CD4-positive, alpha-beta T cell (primary cell): ENCODE measurements around the gene CIB4. TPM values are rescaled to one million over a fixed set of nuclear protein-coding genes. Genes with fewer than 3 reads are reported as not detected.

ENCODE experiments used
- ATAC-seq: fragments of 200-7000 bp; cut with Tn5 transposase; one replicate; pipeline ENCODE4 v1.10.0; 2022; ENCODE audit warnings: mild to moderate bottlenecking; ENCODE audit not compliant: poor library complexity
- CTCF ChIA-PET: fragments of 350-600 bp; sonication (Branson Sonifier 250); formaldehyde crosslinking; loops from one replicate; lab custom pipeline; 2021; ENCODE audit warnings: antibody characterized with exemption, inconsistent platforms; lab: Charles Lee
- POLR2A ChIA-PET: fragments of 350-600 bp; sonication (Branson Sonifier 250); formaldehyde crosslinking; loops from one replicate; lab custom pipeline; 2021; ENCODE audit warnings: antibody characterized with exemption, inconsistent platforms; lab: Charles Lee
- DNase-seq, 14 experiments: peaks; one replicate each; pipeline ENCODE4 v3.0.0-alpha.2; 2013 to 2020; ENCODE audit warnings: mixed read lengths in 2 of 14
- H3K27ac ChIP-seq, 2 donors: one replicate each; pipeline versions ENCODE4 v1.5.1 to v1.7.0; 2013; ENCODE audit warnings: low read length in 2 of 2, low read depth in 1 of 2, mild to moderate bottlenecking in 1 of 2
- H3K27me3 ChIP-seq, 2 experiments: 1 replicate in 1 of 2; 2 replicates in 1 of 2; pipeline versions ENCODE4 v1.6.1 to v1.7.0; 2013; ENCODE audit warnings: low read length in 2 of 2, control low read depth in 1 of 2, mild to moderate bottlenecking in 1 of 2, moderate library complexity in 1 of 2; ENCODE audit not compliant: insufficient read depth in 2 of 2, control insufficient read depth in 1 of 2
- H3K36me3 ChIP-seq: one replicate; pipeline ENCODE4 v1.6.1; 2013; ENCODE audit warnings: low read length, control low read depth; ENCODE audit not compliant: insufficient read depth
- H3K4me1 ChIP-seq: one replicate; pipeline ENCODE4 v1.6.1; 2013; ENCODE audit warnings: low read length, control low read depth; ENCODE audit not compliant: insufficient read depth
- H3K4me3 ChIP-seq: one replicate; pipeline ENCODE4 v1.5.1; 2013; ENCODE audit warnings: mild to moderate bottlenecking, low read length, moderate library complexity
- H3K9me3 ChIP-seq, 2 experiments: 1 replicate in 1 of 2; 2 replicates in 1 of 2; pipeline versions ENCODE4 v1.6.1 to v1.7.0; 2013; ENCODE audit warnings: low read length in 2 of 2, mild to moderate bottlenecking in 2 of 2, control low read depth in 1 of 2, moderate library complexity in 1 of 2; ENCODE audit not compliant: control insufficient read depth in 1 of 2, insufficient read depth in 1 of 2
- H3K27ac Mint-ChIP-seq: one replicate; pipeline ENCODE4 v1.8.0; 2020; ENCODE audit warnings: mixed read lengths
- H3K27me3 Mint-ChIP-seq: one replicate; pipeline ENCODE4 v1.8.0; 2021; ENCODE audit warnings: mixed read lengths
- H3K36me3 Mint-ChIP-seq: one replicate; pipeline ENCODE4 v1.8.0; 2021; ENCODE audit warnings: low read depth, mixed read lengths
- H3K4me1 Mint-ChIP-seq: one replicate; pipeline ENCODE4 v1.8.0; 2021; ENCODE audit warnings: low read depth, mixed read lengths
- H3K4me3 Mint-ChIP-seq: one replicate; pipeline ENCODE4 v1.8.0; 2020; ENCODE audit warnings: mild to moderate bottlenecking, mixed read lengths
- H3K9me3 Mint-ChIP-seq: one replicate; pipeline ENCODE4 v1.8.0; 2020; ENCODE audit warnings: mixed read lengths
- CTCF ChIP-seq: fragments of 200-600 bp; IDR thresholded peaks from one replicate; pipeline ENCODE4 v1.8.0; 2022; ENCODE audit warnings: antibody characterized with exemption, mild to moderate bottlenecking
- intact Hi-C, 2 experiments: fragments of 100-400 bp; cut with DNase I in 1 of 2; cut with micrococcal nuclease in 1 of 2; formaldehyde crosslinking; loops; one replicate each; pipeline versions ENCODE4 v1.15.1 to v1.9.0; 2023 to 2025; cut with DNase I, micrococcal nuclease
- total RNA-seq, 174 experiments: library from RNA in 2 of 174; stranded (reverse) in 2 of 174; gene quantifications; one replicate each; pipeline ENCODE4 v1.2.3 and lab custom pipeline; 2021 to 2026

Gene CIB4
- total RNA-seq, 2 experiments from 2014 or later, result not detected

GRCh38 chr2:26540961-26541360 lies 100.2 kb downstream of the CIB4 start:
- no peak for TF ChIP-seq CTCF
- H3K27ac Mint-ChIP-seq, result no peak overlapping the region

GRCh38 chr2:26540306-26540705 lies 100.9 kb downstream of the CIB4 start:
- H3K4me3 Mint-ChIP-seq, result no peak overlapping the region
- H3K4me1 Mint-ChIP-seq, result no peaks in the 10 kb centered on the region
- no peaks in the 10 kb centered on the region for H3K27me3 Mint-ChIP-seq
- ChIA-PET CTCF (no interaction called here), POLR2A (no interaction called here)
- Histone ChIP-seq H3K4me1 (no peaks in the 10 kb centered on the region), H3K4me3 (no peak overlapping the region), H3K27ac (no peak overlapping the region), H3K9me3 (no peaks in the 10 kb centered on the region), H3K36me3 (no peaks in the 10 kb centered on the region), H3K27me3 (no peaks in the 10 kb centered on the region)
- no peaks in the 10 kb centered on the region for H3K9me3 Mint-ChIP-seq
- intact Hi-C loops, result no loop called here
- no peak overlapping the region for H3K27ac Mint-ChIP-seq
- DNase-seq (no peak), ATAC-seq (no peak)
- no peak for TF ChIP-seq CTCF
- no peaks in the 10 kb centered on the region for H3K36me3 Mint-ChIP-seq

More at GRCh38 chr2:26540961-26541360, 100.2 kb downstream of the CIB4 start:
- no peaks in the 10 kb centered on the region for H3K27me3 Mint-ChIP-seq
- intact Hi-C loops, result no loop called here
- ATAC-seq, result no peak
- Histone ChIP-seq H3K9me3 (no peaks in the 10 kb centered on the region), H3K36me3 (no peaks in the 10 kb centered on the region), H3K4me1 (no peaks in the 10 kb centered on the region), H3K4me3 (no peak overlapping the region), H3K27me3 (no peaks in the 10 kb centered on the region), H3K27ac (no peak overlapping the region)
- H3K9me3 Mint-ChIP-seq, result no peaks in the 10 kb centered on the region
- H3K4me1 Mint-ChIP-seq, result no peaks in the 10 kb centered on the region
- ChIA-PET POLR2A (no interaction called here), CTCF (no interaction called here)
- no peak for DNase-seq
- H3K4me3 Mint-ChIP-seq, result no peak overlapping the region
- H3K36me3 Mint-ChIP-seq, result no peaks in the 10 kb centered on the region

- no peaks in the 10 kb centered on the region for H3K27me3 ChIP-seq
- no peaks in the 10 kb centered on the region for H3K36me3 ChIP-seq
- ATAC-seq, result no peak
- intact Hi-C loops, result no loop called here
- H3K4me3 ChIP-seq, result no peak overlapping the region
- CTCF ChIA-PET, result no interaction called here
- TF ChIP-seq CTCF, result no peak
- H3K4me1 ChIP-seq, result no peaks in the 10 kb centered on the region
- no peak overlapping the region for H3K27ac Mint-ChIP-seq
- H3K36me3 Mint-ChIP-seq, result no peaks in the 10 kb centered on the region
- no peaks in the 10 kb centered on the region for H3K9me3 ChIP-seq
- H3K9me3 Mint-ChIP-seq, result no peaks in the 10 kb centered on the region
- no peak for DNase-seq
- H3K4me1 Mint-ChIP-seq, result no peaks in the 10 kb centered on the region
- H3K4me3 Mint-ChIP-seq, result no peak overlapping the region
- H3K27ac ChIP-seq, result no peak overlapping the region
- no peaks in the 10 kb centered on the region for H3K27me3 Mint-ChIP-seq
- POLR2A ChIA-PET, result no interaction called here
Observed at GRCh38 chr2:26537826-26538475, 103.2 kb downstream of the CIB4 start.
